GM13976 (cell line): ENCODE results near the gene DCDC2C.
A peak's percentile ranks its signal among the peaks of the same experiment; 100 is the strongest.

Source experiments
- DNase-seq: peaks from one replicate; pipeline ENCODE4 v3.0.0; 2012; ENCODE audit warnings: low spot score
- CTCF ChIP-seq: IDR thresholded peaks from 2 replicates; pipeline ENCODE4 v1.5.1; 2012; ENCODE audit warnings: borderline replicate concordance, mild to moderate bottlenecking; ENCODE audit not compliant: insufficient read depth; ENCODE audit errors: extremely low read depth, missing control alignments, control extremely low read depth
- in situ Hi-C: fragments of 300-500 bp; cut with MboI; formaldehyde crosslinking; loops from one replicate; pipeline ENCODE4 v1.12.0; 2022; ENCODE audit warnings: low sequenced_read_pairs, mixed read lengths, inconsistent platforms; ENCODE audit not compliant: unreplicated experiment

The DCDC2C gene

GRCh38 chr2:3725002-3725401 lies 21.6 kb downstream of the DCDC2C start:
- no peak for DNase-seq
- no peak for TF ChIP-seq CTCF
- in situ Hi-C loops = no loop called here

GRCh38 chr2:3725458-3726250 lies 22.3 kb downstream of the DCDC2C start:
- no peak for TF ChIP-seq CTCF
- DNase-seq = no peak
- in situ Hi-C loops = no loop called here

GRCh38 chr2:3726511-3726910 lies 23.1 kb downstream of the DCDC2C start:
- TF ChIP-seq CTCF = no peak
- no peak for DNase-seq
- in situ Hi-C loops = no loop called here

- TF ChIP-seq CTCF = no peak
- DNase-seq = no peak
- in situ Hi-C loops = no loop called here
Measured at GRCh38 chr2:3727397-3728045, 24.1 kb downstream of the DCDC2C start.

- DNase-seq = peak; percentile 65
- in situ Hi-C loops = no loop called here
Measured at GRCh38 chr2:3728104-3729054, 25.0 kb downstream of the DCDC2C start.

More at GRCh38 chr2:3728104-3729054, 25.0 kb downstream of the DCDC2C start:
- TF ChIP-seq CTCF = no peak
